ENCODE measurements around the gene TBC1D1.

DNA sequence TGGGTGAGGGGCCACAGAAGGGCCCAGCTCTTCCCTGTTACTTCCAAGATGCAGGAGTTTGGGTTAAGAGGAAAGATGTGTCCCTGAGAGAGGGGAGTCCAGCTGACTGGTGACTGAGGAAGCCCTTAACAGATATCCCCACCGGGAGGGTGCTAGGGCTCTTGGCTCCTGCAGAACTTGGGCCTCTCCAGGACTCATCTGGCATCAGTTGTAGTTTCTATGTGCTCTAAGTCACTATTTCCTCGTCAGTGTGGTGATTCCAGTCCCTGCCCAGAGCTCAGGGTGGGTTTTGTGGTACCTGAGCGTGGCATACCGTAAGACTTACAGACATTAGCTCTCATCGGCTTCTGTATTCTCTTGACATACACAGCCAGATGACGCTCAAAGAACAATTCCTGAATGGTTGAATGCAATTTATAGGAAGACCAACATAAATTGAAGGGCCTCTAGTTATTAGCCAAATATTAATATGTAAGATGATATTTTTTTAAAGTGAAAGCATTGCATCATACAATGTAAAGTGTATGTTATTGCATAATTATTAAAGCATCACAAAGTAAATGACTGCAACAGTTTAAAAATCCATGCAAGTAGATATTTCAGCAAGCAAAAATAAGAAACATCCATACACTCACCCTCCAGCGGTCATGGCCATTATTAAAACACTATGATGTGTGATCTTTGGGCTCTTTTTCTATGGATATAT is 264.9 kb downstream of the TBC1D1 start:
- no peak for TF ChIP-seq ZFP3 (CRISPR knock-in tag; IDR thresholded peaks at IDR 0.05)
- no peak for TF ChIP-seq RARB (CRISPR knock-in tag; IDR thresholded peaks at IDR 0.05)
- no peak for TF ChIP-seq ZFP30 (CRISPR knock-in tag; IDR thresholded peaks at IDR 0.05)
- no peak for TF ChIP-seq ISL1 (CRISPR knock-in tag; IDR thresholded peaks at IDR 0.05)
- TF ChIP-seq, protein P1, sequence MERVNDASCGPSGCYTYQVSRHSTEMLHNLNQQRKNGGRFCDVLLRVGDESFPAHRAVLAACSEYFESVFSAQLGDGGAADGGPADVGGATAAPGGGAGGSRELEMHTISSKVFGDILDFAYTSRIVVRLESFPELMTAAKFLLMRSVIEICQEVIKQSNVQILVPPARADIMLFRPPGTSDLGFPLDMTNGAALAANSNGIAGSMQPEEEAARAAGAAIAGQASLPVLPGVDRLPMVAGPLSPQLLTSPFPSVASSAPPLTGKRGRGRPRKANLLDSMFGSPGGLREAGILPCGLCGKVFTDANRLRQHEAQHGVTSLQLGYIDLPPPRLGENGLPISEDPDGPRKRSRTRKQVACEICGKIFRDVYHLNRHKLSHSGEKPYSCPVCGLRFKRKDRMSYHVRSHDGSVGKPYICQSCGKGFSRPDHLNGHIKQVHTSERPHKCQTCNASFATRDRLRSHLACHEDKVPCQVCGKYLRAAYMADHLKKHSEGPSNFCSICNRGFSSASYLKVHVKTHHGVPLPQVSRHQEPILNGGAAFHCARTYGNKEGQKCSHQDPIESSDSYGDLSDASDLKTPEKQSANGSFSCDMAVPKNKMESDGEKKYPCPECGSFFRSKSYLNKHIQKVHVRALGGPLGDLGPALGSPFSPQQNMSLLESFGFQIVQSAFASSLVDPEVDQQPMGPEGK (CRISPR knock-in tag; IDR thresholded peaks at IDR 0.05; ENCODE audit: borderline replicate concordance) = no peak
